GM21515 (cell line): ENCODE measurements around the gene SPHKAP.
"Not testable (repeated sequence)": the region's sequence is repeated elsewhere in the genome, so short reads cannot be mapped to it uniquely, and the experiment has no call there.

Experiments
- ATAC-seq: cut with Tn5 transposase; IDR thresholded peaks from one replicate; pipeline ENCODE4 v1.9.1; 2021; ENCODE audit not compliant: unreplicated experiment

Gene SPHKAP

DNA sequence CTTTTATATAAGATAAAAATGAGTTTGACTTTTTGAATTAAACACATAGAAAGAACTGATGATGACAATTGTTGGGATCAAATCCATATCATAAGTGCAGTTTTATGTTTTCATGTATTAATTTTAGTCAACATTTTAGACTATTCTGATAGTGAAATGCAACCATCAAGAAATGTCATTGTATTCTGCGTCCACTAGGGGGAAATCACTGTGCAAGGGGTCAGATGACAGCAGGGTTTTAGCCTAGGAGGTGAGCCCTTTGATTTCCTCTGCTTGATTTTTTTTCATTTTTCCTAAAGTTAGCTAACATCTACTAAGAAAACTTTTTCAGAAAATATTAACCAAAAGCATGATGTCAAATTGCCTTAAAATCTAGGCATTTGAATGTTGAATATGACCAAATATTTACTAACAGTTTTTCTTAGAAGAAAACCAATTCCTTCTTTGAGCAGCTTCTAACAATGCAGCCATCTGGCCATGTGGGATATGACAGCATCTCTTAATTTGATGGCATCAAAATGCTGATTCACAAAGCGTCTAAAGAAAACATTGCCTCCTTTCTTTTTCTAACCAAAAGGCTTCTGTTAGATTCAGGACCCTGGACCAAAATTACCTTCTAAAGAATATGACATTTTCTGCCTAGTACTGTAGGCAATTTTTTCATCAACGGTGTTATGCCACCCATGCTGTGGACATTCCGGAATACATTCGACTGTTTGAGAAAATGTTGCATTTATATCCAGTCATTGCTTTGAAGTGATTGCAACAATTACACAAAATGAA, 141.5 kb downstream of the SPHKAP start:
- peak; percentile 89 for ATAC-seq

DNA sequence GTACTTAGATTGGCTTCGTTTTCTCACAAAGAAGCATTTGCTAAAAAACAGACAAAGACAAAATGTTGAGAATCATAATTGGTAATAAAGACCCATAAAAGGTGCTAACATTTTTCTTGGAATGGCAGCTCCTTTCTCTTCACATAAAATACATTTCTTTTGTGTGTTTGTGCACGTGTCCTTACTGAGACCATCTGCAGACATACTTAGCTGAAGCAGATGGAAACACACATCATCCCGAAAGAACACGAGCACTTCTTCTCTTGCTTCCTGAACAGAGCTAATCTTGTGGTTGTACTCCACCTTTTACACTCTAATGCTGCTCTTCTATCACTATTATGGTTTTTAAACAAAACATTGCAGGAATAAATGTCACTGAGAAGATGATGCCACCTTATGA, 142.5 kb downstream of the SPHKAP start:
- no peak for ATAC-seq

DNA sequence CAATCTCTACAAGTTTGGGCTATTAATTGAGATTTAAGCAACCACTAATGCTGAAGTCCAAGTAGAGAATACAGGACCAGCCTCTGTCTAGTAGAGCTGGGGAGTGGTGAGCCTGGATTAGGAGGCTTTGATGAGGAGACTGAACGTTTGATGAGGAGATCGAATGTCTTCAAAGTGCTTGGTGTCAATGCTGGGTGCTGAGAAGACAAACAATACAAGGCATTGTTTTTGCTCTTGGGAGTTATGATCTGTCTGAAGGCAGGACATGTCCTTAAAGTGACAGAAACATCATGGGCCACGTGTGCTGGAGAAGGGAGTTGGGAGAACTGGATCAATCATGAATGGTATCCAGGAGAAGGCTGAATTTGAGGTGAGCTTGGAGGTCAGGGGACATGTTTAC, 143.6 kb downstream of the SPHKAP start:
- ATAC-seq, result no peak

DNA sequence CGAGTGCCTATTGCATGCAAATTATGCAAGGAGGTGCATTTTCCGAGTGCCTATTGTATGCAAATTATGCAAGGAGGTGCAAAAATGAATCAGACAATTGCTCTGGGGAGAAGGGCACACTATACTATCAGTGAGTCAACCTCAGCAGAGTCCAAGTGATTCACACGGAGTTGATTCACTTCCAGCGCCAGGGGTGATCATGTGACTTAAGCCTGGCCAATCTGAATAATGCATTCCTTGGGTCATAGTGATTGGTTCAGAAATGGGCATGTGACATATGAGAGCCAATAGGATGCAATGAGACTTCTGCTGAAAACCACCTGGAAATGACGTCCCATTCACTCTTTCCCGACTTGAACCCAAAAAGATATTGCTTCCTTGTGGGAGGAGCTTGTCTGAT, 157.9 kb downstream of the SPHKAP start:
- ATAC-seq, result no peak

DNA sequence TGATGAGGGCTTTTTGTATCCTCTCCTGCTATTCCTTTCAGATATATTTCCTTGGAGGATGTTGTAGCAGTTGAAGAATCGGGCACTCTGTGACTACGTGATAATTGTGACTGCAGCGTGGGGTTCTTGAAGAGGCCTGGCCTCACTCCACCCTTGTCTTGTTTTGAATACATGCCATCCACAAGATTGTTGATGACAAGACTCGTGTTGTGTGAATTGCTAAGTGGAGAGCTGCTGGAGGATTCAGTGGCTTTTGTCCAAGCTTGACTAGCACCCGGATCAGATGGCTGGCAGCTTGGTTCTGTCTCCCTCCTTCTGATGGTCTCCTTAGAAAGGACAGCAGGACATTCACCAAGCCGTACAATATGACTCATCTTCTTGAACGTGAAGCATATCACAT, 163.2 kb downstream of the SPHKAP start:
- ATAC-seq, result no peak

DNA sequence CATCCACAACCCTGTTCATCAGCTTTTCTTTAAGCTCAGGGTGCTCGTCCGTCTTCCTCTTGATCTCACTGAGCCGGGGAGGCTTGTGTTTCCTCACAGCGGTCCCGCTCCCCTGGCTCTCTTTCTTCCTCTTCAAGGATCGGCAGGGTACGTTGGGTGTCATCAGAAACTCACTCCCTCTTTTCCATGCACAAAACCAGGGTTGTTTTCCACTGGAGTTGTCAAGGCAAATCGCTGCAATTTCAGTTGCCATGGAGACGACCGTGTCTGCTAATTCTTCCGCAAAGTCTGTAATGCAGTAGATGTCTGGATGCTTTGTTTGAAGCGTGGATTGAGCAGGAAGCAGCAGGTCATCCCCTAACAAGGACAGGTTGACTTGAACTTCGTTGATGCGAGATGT, 163.7 kb downstream of the SPHKAP start:
- ATAC-seq, result no peak

DNA sequence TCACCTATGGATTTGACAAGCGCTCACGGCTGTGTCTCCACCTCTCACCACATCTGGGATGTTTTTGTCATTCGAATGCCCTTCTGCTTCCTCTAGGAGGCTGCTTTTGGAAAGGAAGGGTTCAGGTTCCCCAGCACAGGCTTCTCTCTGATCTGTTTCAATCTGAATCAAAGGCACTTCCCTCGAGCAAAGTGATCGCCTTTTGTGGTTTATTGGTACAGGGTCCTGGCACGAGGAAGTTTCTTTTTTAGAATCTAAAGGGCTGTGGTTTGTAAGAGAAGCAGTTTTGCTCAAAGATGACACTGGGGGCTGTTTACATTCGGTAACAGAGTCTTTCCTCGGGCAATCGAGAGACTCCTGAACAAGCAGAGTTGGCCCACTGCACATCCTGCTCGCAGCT, 165.1 kb downstream of the SPHKAP start:
- no peak for ATAC-seq

DNA sequence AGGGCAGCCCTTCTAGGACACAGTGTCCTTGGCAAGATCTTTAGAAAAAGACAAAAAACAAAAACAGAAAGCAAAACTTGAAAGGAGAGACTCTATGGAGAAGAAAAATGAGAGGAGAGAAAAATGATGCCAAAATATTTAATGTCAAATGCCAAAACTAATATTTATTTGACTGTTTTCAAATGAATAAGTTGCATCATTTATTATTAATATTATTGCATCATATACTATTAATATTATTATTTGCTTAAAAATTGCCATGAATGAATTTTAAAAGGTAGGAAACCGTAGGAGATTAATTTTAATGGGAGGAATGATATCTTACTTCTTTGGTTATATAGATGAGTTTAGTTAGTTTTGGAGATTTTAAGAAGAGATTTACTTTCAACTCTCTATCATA, 165.7 kb downstream of the SPHKAP start:
- ATAC-seq, result no peak

DNA sequence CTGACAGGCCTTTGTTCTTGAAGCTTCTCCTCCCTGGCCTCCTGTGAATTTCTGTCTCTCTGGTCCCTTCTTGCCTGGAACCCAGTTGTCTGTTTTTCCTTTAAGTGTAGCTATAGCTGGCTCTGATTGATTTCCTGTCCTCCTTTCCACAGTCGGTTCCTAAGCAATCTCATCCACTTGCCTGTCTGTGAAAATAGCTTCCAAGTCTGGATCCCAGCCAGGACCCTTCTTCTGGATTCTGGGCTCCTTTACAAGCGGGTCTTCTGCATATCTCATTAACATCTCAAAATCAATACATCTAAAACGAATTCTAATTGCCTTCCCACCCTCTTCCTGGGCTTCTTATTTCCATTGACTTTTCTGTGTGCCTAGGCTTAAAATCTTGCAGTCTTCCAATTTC, 185.1 kb downstream of the SPHKAP start:
- ATAC-seq, result no peak

DNA sequence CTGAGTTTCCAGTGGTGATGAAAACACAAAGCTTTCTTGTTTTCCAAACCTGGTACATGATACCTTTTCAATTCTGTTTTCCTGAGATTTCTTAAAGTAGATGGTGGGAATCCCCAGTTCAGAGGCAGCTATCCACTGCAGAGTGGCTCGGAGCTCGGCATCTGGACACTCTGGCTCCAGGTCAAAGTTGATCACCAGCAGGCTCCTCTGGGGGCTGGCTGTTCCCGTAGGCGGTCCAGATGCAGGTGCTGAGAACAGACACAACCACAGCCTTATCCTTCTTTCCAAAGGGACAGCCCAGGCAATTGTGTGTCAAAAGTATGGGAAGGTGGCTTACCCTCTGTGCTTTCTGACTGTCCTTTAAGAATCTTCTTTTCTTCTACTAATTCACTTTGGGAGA, 190.6 kb downstream of the SPHKAP start:
- ATAC-seq, result no peak

DNA sequence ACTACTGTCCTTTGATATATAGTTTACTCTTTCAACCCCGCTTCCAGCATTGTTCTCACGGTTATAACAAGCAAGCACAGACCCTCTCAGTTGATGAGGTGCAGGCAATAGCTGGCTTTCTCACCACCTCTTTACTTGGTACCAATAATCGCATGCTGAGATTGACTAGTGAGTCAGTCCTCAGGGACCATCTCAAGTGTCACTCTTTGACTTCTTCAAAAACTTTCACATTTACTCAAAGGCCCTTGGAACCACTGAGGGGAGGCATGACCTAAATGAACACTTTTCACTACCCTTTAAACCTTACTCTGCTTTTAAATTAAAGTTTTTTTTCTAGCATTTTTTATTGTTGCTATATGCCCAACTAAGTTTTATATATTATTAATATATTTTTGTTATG, 208.2 kb downstream of the SPHKAP start:
- ATAC-seq, result no peak

DNA sequence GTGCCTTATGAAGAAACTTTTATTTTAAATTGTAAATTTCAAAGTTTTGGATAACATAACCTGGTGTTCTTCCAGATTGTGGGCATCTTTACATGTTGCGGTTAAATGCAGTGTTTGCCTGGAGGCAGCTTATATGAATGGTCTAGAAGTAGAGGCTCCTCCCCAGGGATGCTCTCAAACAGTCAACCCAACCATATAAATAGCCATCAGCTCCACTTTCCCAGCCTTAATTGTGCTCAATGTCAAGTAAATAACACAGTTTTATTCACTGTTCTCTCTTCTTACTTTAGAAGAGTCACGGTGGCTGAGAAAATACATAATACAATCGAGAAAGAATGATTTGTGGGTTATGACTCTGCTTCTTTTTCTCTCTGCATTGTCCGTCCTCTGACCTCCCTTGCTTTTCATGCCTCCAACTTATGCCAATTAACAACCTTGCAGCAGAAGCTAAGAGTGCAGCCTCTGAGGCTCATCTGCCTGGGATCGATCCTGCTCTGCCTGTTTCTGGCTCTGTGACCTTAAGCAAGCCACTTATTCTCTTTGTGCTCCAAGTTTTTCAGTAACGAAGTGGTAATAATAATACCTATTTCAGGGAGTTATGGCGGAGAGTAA, 209.8 kb downstream of the SPHKAP start:
- no peak for ATAC-seq

DNA sequence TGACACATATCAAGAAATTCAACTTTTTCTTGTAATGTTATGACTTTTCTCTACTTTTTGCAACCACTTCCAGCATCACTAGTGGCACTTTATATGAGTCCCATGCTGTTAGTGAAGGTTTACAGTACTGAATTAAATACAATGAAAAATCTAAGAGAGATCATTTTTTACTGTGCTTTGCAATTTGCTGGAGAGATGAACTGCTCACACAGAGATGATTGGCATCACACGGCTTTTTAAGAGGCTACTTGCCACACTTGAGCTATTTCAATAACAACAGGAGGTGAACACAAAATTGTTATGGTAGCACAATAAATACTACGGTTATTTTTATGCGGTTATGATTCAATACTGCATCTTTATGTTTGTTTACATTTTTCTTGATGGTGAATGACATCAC, 221.2 kb downstream of the SPHKAP start:
- no peak for ATAC-seq

DNA sequence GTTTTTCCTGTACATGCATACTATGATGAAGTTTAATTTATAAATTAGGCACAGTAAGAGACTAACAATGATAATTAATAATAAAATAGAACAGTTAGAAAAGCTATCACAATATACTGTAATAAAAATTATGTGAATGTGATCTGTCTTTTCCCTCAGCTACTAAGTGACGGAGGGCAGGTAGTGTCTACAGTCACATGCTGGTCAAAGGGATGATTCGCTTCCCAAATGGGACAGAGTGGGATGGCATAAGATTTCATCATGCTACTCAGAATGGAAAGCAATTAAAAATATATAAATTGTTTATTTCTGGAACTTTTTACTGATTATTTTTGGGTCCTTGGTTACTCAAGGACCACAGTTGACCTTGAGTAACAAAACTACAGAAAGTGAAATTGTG, 238.5 kb downstream of the SPHKAP start:
- ATAC-seq, result no peak

DNA sequence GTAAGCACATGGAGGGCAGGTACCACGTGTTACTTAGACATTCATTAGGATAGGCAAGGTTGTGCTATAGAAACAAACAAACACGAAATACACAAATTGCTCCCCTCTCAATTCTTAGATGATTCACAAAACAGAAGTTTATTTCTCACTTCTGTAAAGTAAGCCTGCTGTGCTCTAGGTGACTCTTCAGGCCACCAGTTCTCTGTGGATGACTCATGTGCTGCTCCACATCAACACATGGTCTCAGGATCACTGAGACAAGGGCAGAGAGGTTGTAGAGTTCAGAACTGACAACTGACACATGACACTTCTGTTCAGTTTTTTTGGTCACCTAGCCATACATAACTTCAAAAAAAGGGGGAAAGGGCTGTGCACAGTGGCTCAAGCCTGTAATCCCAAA, 239.5 kb downstream of the SPHKAP start:
- ATAC-seq, result peak; percentile 70

DNA sequence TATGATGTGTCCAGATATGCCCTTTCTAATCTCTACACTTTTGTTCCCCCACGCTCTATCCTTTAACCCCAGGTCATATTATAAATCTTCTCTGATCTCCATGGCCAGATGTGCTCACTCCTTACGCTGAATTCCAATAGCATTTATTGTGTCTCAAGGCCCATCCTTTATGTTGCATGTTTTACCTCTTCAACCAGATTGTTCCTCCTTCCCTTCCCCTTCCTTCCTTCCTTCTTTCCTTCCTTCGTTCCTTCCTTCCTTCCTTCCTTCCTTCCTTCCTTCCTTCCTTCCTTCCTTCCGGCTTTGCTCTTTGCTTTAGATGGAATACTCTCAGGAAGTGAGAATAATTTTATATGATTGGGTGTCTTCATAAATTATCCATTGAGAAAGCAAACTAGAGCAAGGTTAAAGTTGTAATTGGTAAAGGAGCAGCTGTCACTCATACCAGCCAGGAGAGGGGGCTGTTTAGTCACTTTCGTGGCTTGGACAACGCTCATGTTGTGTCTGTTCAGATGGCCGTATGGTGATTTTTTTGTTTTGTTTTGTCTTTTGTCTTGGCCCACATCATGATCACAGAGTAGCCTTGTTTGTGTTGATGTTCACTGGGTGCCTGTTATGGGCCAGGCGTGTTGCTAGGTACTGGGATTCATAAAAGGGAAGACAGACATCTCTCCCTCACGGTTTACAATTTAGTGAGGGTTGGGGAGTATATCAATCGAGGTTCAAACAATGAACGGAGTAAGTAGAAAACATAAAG, 242.0 kb downstream of the SPHKAP start:
- ATAC-seq, result peak; percentile 46

DNA sequence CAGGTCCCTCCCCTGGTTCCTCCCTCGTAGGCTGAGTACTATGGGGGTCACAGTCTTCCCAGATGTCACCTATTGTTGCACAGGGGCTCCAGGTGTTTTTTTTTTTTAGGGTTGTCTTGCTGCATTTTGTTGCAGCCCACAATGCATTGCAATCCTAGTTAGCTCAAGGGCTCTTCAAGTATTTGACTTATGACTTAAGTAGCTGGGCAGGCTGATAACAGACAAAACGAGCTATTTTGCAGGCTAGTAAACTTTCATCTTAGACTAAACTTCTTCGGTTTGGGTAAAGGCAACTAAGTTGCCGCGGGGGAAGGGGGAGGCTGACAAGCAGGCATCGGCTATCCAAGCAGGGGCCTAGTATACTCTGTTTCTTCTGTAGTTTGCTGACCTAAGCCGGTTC, 245.2 kb downstream of the SPHKAP start:
- not testable (repeated sequence) for ATAC-seq

DNA sequence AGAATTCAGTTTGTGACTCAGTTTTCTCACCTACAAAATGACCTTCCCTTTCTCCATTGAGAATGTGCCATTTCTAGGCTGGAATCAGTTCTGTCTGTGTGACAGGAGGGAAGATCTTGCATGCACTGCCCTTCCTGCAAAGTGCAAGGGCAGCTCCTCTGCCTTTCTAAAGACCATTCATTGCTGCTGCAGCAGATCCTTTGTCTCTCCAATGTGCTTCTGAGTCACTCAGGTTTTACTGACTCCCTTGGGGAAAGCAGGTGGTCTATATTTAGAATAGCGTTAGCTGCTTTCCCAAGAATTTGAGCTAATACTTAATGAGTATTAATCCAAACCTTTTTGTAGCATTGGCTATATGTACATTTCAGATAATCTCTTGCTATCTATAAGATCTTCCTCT, 247.6 kb downstream of the SPHKAP start:
- no peak for ATAC-seq

DNA sequence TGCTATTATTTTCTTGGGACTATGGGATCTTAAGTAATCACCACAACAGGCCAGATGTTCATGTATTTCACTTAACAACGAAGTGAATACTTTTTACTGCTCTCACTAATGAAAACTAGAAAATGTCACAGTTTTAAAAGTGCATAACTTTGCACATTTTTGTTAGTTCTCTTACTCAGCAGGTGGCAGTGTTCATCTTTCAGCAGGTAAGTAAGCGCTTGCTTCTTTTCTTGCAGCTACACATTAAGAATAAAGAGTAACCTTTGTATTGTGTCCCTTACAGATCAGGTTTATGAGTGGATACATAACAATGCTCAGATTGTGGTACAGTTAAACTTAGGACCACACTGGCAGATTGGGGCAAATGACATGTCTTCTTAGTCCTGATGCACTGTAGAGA, 249.1 kb downstream of the SPHKAP start:
- no peak for ATAC-seq

DNA sequence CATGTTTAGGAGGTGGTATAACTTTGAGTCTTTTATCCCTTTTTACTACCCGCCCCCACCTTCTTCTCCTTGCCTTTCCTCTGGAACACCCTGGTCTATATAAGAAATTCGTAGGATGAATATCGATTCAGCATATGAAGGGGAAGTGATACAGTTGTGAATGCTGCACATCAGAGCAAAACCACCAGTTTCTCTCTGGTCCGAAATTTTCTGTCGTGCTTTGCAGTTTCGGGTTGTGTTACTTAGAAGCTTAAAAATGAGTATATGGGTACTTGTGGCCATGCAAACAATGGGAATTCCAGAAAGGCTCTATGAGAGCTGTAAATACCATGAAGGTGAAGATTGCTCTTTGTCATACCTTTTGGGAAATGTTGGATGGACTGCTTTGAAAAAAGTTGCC, 249.5 kb downstream of the SPHKAP start:
- no peak for ATAC-seq
